ENCODE results near the gene FSCN2.

GRCh38 chr17:81481073-81481799 is 46.9 kb upstream of the FSCN2 start:
- no peak for TF ChIP-seq CTCF (IDR thresholded peaks at IDR 0.05; ENCODE audit: low read length)
- TF ChIP-seq EZH2 (optimal IDR thresholded peaks at IDR 0.05; ENCODE audit: low read depth, low read length), result no peak

Measured in MM.1S (cell line).